Prostate gland (tissue), 2 donors: ENCODE results near the gene ACTN4.

Experiments used
- POLR2AphosphoS5 ChIP-seq: sonication (generic); formaldehyde crosslinking; IDR thresholded peaks from one replicate; pipeline ENCODE4 v1.6.1; 2017; ENCODE audit warnings: antibody characterized with exemption
- TF ChIP-seq, protein P1 (sequence below), 4 experiments: fragments of 200-600 bp in 2 of 4; fragments of 450-650 bp in 2 of 4; sonication (generic) in 2 of 4; IDR thresholded peaks; 1 replicate in 3 of 4; 2 replicates in 1 of 4; pipeline ENCODE4 v1.5.1; 2016 to 2019; ENCODE audit warnings: antibody characterized with exemption in 4 of 4, mild to moderate bottlenecking in 2 of 4, moderate library complexity in 2 of 4

GRCh38 chr19:38690146-38690545, 42.7 kb downstream of the ACTN4 start:
- TF ChIP-seq, protein P1, sequence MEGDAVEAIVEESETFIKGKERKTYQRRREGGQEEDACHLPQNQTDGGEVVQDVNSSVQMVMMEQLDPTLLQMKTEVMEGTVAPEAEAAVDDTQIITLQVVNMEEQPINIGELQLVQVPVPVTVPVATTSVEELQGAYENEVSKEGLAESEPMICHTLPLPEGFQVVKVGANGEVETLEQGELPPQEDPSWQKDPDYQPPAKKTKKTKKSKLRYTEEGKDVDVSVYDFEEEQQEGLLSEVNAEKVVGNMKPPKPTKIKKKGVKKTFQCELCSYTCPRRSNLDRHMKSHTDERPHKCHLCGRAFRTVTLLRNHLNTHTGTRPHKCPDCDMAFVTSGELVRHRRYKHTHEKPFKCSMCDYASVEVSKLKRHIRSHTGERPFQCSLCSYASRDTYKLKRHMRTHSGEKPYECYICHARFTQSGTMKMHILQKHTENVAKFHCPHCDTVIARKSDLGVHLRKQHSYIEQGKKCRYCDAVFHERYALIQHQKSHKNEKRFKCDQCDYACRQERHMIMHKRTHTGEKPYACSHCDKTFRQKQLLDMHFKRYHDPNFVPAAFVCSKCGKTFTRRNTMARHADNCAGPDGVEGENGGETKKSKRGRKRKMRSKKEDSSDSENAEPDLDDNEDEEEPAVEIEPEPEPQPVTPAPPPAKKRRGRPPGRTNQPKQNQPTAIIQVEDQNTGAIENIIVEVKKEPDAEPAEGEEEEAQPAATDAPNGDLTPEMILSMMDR (IDR thresholded peaks at IDR 0.05) = no peak
- TF ChIP-seq POLR2AphosphoS5 = no peak
